HCT116 (cell line): ENCODE data around the gene MPV17. TPM values are rescaled to one million over a fixed set of nuclear protein-coding genes. Genes with fewer than 3 reads are reported as not detected.

Experiments
- ATAC-seq: fragments of 200-7000 bp; cut with Tn5 transposase; 2 replicates; pipeline ENCODE4 v1.9.1; 2020; ENCODE audit warnings: mild to moderate bottlenecking, moderate library complexity
- BruUV-seq: library from RNA; stranded (reverse); fragments of 400-500 nt; replicated peaks from 2 replicates; lab custom pipeline; 2021; lab: Mats Ljungman, UMichigan
- CTCF ChIA-PET: fragments of 300-600 bp; sonication (Branson Sonifier 250); formaldehyde crosslinking; loops from one replicate; lab custom pipeline; 2021; ENCODE audit warnings: antibody characterized with exemption; lab: Charles Lee
- POLR2A ChIA-PET: fragments of 300-600, 350-600 bp; sonication (Branson Sonifier 250); formaldehyde crosslinking; loops from one replicate; lab custom pipeline; 2021; ENCODE audit warnings: antibody characterized with exemption; lab: Charles Lee
- RAD21 ChIA-PET, 2 experiments: fragments of 300-600 bp; sonication (Branson Sonifier 250); formaldehyde crosslinking; loops; one replicate each; lab custom pipeline; 2023; ENCODE audit warnings: low total read pairs in 2 of 2; ENCODE audit not compliant: uncharacterized antibody in 2 of 2, unreplicated experiment in 2 of 2, low non-redundant PET in 1 of 2; lab: Charles Lee
- DNase-seq: peaks from one replicate; pipeline ENCODE4 v3.0.0-alpha.2; 2010; ENCODE audit warnings: low read depth, low spot score
- H2AFZ ChIP-seq: fragments of 200-600 bp; shearing (Covaris generic), sonication (generic); 2 replicates; pipeline ENCODE4 v1.6.1; 2017; ENCODE audit warnings: low read depth, mixed run types, mixed read lengths, antibody characterized with exemption, low read length; ENCODE audit not compliant: poor library complexity, severe bottlenecking
- H3K27ac ChIP-seq: 2 replicates; pipeline ENCODE4 v1.5.1; 2012; ENCODE audit warnings: low read depth, low read length
- H3K27me3 ChIP-seq: fragments of 200-600 bp; sonication (generic); 2 replicates; pipeline ENCODE4 v1.6.1; 2016; ENCODE audit warnings: mixed run types, low read length, mixed read lengths; ENCODE audit not compliant: insufficient read depth
- H3K36me3 ChIP-seq, 2 experiments: fragments of 200-500 bp in 1 of 2; fragments of 200-600 bp in 1 of 2; sonication (Bioruptor generic) in 1 of 2; sonication (generic) in 1 of 2; 2 replicates each; pipeline versions ENCODE4 v1.5.1 to v1.6.1; 2014 to 2016; ENCODE audit warnings: low read length in 2 of 2, inconsistent platforms in 1 of 2, mixed read lengths in 1 of 2, mixed run types in 1 of 2; ENCODE audit not compliant: insufficient read depth in 2 of 2, control insufficient read depth in 1 of 2
- H3K4me1 ChIP-seq, 2 experiments: fragments of 200-600 bp in 1 of 2; sonication (generic) in 1 of 2; 2 replicates each; pipeline versions ENCODE4 v1.5.1 to v1.6.1; 2012 to 2017; ENCODE audit warnings: low read length in 2 of 2, inconsistent platforms in 1 of 2, mild to moderate bottlenecking in 1 of 2, mixed read lengths in 1 of 2, mixed run types in 1 of 2, moderate library complexity in 1 of 2; ENCODE audit not compliant: insufficient read depth in 2 of 2, control insufficient read depth in 1 of 2
- H3K4me2 ChIP-seq: fragments of 200-600 bp; sonication (generic); 2 replicates; pipeline ENCODE4 v1.6.1; 2017; ENCODE audit warnings: mixed run types, low read length, mixed read lengths
- H3K4me3 ChIP-seq, 2 experiments: fragments of 200-600 bp in 1 of 2; sonication (generic) in 1 of 2; replicated peaks in 1 of 2; 2 replicates each; pipeline ENCODE4 v1.5.1; 2011 to 2016; ENCODE audit warnings: low read length in 2 of 2, control low read depth in 1 of 2, low read depth in 1 of 2, mild to moderate bottlenecking in 1 of 2, mixed read lengths in 1 of 2, mixed run types in 1 of 2
- H3K79me2 ChIP-seq: fragments of 200-600 bp; sonication (generic); 2 replicates; pipeline ENCODE4 v1.6.1; 2017; ENCODE audit warnings: mild to moderate bottlenecking, mixed run types, low read length, moderate library complexity, mixed read lengths; ENCODE audit not compliant: insufficient read depth
- H3K9ac ChIP-seq: fragments of 200-600 bp; sonication (generic); 2 replicates; pipeline ENCODE4 v1.6.1; 2016; ENCODE audit warnings: low read length, mixed read lengths
- H3K9me2 ChIP-seq: fragments of 200-600 bp; sonication (generic), shearing (Covaris generic); 2 replicates; pipeline ENCODE4 v1.6.1; 2017; ENCODE audit warnings: mixed run types, mild to moderate bottlenecking, moderate library complexity; ENCODE audit not compliant: insufficient read depth
- H3K9me3 ChIP-seq, 2 experiments: fragments of 200-500 bp in 1 of 2; fragments of 200-600 bp in 1 of 2; sonication (Bioruptor generic) in 1 of 2; sonication (generic) in 1 of 2; 2 replicates each; pipeline ENCODE4 v1.6.1; 2014 to 2017; ENCODE audit warnings: low read length in 2 of 2, mixed read lengths in 2 of 2, inconsistent platforms in 1 of 2, low read depth in 1 of 2, mild to moderate bottlenecking in 1 of 2, mixed run types in 1 of 2, moderate library complexity in 1 of 2; ENCODE audit not compliant: control insufficient read depth in 1 of 2, insufficient read depth in 1 of 2
- H4K20me1 ChIP-seq: fragments of 200-600 bp; sonication (generic), shearing (Covaris generic); 2 replicates; pipeline ENCODE4 v1.6.1; 2017; ENCODE audit warnings: mixed run types, mild to moderate bottlenecking, moderate library complexity; ENCODE audit not compliant: insufficient read depth
- CBX3 ChIP-seq: IDR thresholded peaks from 2 replicates; pipeline ENCODE4 v1.6.1; 2012; ENCODE audit warnings: low read depth
- CEBPB ChIP-seq: IDR thresholded peaks from 2 replicates; pipeline ENCODE4 v1.6.1; 2012; ENCODE audit warnings: low read depth
- EGR1 ChIP-seq: IDR thresholded peaks from 2 replicates; pipeline ENCODE4 v1.6.1; 2012; ENCODE audit warnings: low read depth
- ELF1 ChIP-seq: IDR thresholded peaks from 2 replicates; pipeline ENCODE4 v1.6.1; 2012; ENCODE audit warnings: low read depth, borderline replicate concordance
- EZH2phosphoT487 ChIP-seq: fragments of 200-600 bp; IDR thresholded peaks from 2 replicates; pipeline ENCODE4 v1.6.1; 2018; ENCODE audit warnings: antibody characterized with exemption, borderline replicate concordance
- JUND ChIP-seq: IDR thresholded peaks from 2 replicates; pipeline ENCODE4 v1.6.1; 2012
- POLR2A ChIP-seq: IDR thresholded peaks from 2 replicates; pipeline ENCODE4 v1.7.0; 2011; ENCODE audit warnings: borderline replicate concordance; ENCODE audit not compliant: insufficient read depth, insufficient read length; ENCODE audit errors: extremely low read depth
- RAD21 ChIP-seq: IDR thresholded peaks from 2 replicates; pipeline ENCODE4 v1.6.1; 2012; ENCODE audit warnings: low read depth, mild to moderate bottlenecking
- SIN3A ChIP-seq: IDR thresholded peaks from 2 replicates; pipeline ENCODE4 v1.6.1; 2012; ENCODE audit warnings: low read depth
- SP1 ChIP-seq: IDR thresholded peaks from 2 replicates; pipeline ENCODE4 v1.6.1; 2012; ENCODE audit warnings: low read depth
- SRF ChIP-seq: IDR thresholded peaks from 2 replicates; pipeline ENCODE4 v1.6.1; 2012; ENCODE audit warnings: low read depth
- TCF7L2 ChIP-seq: IDR thresholded peaks from 2 replicates; pipeline ENCODE4 v1.7.0; 2011; ENCODE audit warnings: borderline replicate concordance, inconsistent platforms; ENCODE audit not compliant: insufficient read depth, insufficient read length; ENCODE audit errors: extremely low read depth
- YY1 ChIP-seq: IDR thresholded peaks from 2 replicates; pipeline ENCODE4 v1.6.1; 2011; ENCODE audit warnings: low read length, low read depth, moderate library complexity, mild to moderate bottlenecking; ENCODE audit not compliant: insufficient replicate concordance; ENCODE audit errors: extremely low read depth
- intact Hi-C: fragments of 100-400 bp; cut with micrococcal nuclease; formaldehyde crosslinking; loops from 2 replicates; pipeline ENCODE4 v1.10.0; 2022
- total RNA-seq: library from RNA; stranded (reverse); gene quantifications from one replicate; pipeline ENCODE4 v1.2.1, GENCODE V29; 2021; ENCODE audit not compliant: unreplicated experiment
- TF ChIP-seq, protein P1 (sequence below): IDR thresholded peaks from 2 replicates; pipeline ENCODE4 v1.6.1; 2012
- TF ChIP-seq, protein P2 (sequence below): IDR thresholded peaks from 2 replicates; pipeline ENCODE4 v1.6.1; 2012; ENCODE audit warnings: low read depth
- TF ChIP-seq, protein P3 (sequence below): IDR thresholded peaks from 2 replicates; pipeline ENCODE4 v1.6.1; 2012

The MPV17 gene
- total RNA-seq, 1 experiment from 2014 or later: 55.4 TPM

DNA sequence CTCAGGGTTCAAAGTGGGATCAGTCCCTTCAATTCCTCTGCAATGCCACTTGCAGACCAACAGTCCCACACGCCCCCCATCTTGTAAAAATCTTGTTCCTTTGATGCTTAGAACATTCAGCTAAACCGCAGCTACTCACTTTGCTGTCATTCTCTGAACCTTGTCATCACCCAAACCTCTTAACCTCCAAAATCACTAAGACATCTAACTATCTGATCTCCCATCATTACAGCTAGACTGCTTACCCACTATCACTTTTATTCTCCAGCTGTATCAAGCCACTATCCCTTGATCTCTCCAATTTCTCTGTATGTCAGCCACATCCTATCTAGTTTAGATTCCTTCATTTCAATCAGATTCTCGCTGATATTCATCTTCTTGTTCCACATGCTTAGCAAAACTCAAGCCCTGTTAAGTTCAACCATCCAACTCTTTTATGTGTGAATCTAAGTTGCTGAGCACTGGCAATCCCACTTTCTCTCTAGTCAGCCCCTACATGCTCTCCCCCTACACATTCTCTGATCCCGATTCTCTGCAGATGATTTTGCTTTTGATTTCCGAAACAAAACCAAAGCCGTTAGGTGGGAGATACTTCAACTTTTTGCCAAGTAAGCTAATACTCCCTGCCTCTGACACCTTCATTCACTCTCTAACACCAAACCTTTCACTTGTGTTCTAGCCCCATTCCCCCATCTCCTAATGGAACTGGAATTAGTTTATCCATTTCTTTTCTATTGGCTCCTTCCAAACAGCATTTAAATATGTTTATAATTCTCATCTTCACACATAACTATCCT is 29.1 kb upstream of the MPV17 start:
- CTCF ChIA-PET: no interaction called here
- Histone ChIP-seq H3K79me2 (peaks cover 92% of the 10 kb centered on the region), H3K4me2 (no peak overlapping the region), H3K4me1 (peaks cover 10 to 20% of the 10 kb centered on the region in 2 experiments), H3K9me2 (no peaks in the 10 kb centered on the region), H3K27me3 (no peaks in the 10 kb centered on the region), H3K9ac (no peak overlapping the region), H3K4me3 (no peak overlapping the region), H3K27ac (no peak overlapping the region), H2AFZ (no peak overlapping the region), H3K36me3 (no peaks in the 10 kb centered on the region), H3K9me3 (no peaks in the 10 kb centered on the region), H4K20me1 (no peaks in the 10 kb centered on the region)
- DNase-seq (no peak), ATAC-seq (no peak)
- TF ChIP-seq, protein P1, sequence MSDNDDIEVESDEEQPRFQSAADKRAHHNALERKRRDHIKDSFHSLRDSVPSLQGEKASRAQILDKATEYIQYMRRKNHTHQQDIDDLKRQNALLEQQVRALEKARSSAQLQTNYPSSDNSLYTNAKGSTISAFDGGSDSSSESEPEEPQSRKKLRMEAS: no peak
- TF ChIP-seq EGR1: no peak
- no peak for TF ChIP-seq SIN3A
- TF ChIP-seq CEBPB: no peak
- no peak for TF ChIP-seq EZH2phosphoT487
- TF ChIP-seq RAD21: no peak
- TF ChIP-seq CBX3: no peak
- no peak for TF ChIP-seq SRF
- TF ChIP-seq TCF7L2: no peak
- POLR2A ChIA-PET: interaction anchor here (0.8 kb wide), 1 partner anchor 16 kb away, joined by 3 read pairs; no protein-coding TSS in a partner anchor
- RAD21 ChIA-PET: no interaction called here
- no TSS peak for BruUV-seq
- intact Hi-C loops: no loop called here

DNA sequence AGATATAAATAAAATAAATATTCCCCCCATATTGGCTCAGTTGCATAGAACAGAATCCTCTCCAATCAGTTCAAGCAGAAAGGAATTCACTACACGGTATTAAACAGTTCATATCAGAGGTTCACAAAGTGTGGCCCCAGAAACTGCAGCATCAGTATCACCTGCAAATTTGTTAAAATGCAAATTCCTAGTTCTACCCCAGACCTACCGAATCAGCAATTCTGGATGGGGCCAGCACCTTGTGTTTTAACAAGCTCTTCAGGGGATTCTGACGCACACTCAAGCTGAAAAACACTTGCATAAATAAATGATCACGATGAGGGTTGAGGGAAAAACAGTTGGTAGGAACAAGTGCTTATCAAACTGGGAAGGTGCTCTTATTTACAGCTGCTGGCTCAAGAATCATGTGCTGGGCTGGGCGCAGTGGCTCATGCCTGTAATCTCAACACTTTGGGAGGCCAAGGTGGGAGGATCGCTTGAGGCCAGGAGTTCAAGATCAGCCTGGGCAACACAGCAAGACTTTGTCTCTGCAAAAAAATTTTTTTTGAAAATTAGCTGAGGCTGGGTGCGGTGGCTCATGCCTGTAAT is 27.3 kb upstream of the MPV17 start:
- ChIA-PET RAD21 (no interaction called here), POLR2A (no interaction called here), CTCF (no interaction called here)
- no peak overlapping the region for H3K4me3 ChIP-seq
- no TSS peak for BruUV-seq
- no peaks in the 10 kb centered on the region for H3K36me3 ChIP-seq
- intact Hi-C loops: no loop called here
- no peak overlapping the region for H2AFZ ChIP-seq
- TF ChIP-seq EGR1: no peak
- TF ChIP-seq, protein P1: no peak
- TF ChIP-seq, protein P2, sequence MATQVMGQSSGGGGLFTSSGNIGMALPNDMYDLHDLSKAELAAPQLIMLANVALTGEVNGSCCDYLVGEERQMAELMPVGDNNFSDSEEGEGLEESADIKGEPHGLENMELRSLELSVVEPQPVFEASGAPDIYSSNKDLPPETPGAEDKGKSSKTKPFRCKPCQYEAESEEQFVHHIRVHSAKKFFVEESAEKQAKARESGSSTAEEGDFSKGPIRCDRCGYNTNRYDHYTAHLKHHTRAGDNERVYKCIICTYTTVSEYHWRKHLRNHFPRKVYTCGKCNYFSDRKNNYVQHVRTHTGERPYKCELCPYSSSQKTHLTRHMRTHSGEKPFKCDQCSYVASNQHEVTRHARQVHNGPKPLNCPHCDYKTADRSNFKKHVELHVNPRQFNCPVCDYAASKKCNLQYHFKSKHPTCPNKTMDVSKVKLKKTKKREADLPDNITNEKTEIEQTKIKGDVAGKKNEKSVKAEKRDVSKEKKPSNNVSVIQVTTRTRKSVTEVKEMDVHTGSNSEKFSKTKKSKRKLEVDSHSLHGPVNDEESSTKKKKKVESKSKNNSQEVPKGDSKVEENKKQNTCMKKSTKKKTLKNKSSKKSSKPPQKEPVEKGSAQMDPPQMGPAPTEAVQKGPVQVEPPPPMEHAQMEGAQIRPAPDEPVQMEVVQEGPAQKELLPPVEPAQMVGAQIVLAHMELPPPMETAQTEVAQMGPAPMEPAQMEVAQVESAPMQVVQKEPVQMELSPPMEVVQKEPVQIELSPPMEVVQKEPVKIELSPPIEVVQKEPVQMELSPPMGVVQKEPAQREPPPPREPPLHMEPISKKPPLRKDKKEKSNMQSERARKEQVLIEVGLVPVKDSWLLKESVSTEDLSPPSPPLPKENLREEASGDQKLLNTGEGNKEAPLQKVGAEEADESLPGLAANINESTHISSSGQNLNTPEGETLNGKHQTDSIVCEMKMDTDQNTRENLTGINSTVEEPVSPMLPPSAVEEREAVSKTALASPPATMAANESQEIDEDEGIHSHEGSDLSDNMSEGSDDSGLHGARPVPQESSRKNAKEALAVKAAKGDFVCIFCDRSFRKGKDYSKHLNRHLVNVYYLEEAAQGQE: no peak
- TF ChIP-seq JUND: no peak
- TF ChIP-seq YY1: no peak
- no peak for TF ChIP-seq SP1
- TF ChIP-seq TCF7L2: no peak
- TF ChIP-seq POLR2A: no peak
- TF ChIP-seq ELF1: no peak
- no peak for TF ChIP-seq CEBPB
- TF ChIP-seq, protein P3, sequence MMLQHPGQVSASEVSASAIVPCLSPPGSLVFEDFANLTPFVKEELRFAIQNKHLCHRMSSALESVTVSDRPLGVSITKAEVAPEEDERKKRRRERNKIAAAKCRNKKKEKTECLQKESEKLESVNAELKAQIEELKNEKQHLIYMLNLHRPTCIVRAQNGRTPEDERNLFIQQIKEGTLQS: no peak
- TF ChIP-seq CBX3: no peak
- DNase-seq (no peak), ATAC-seq (no peak)
- H3K27ac ChIP-seq: no peak overlapping the region
- no peaks in the 10 kb centered on the region for H3K9me2 ChIP-seq
- peaks cover 8 to 13% of the 10 kb centered on the region in 2 experiments for H3K4me1 ChIP-seq
- no peaks in the 10 kb centered on the region for H4K20me1 ChIP-seq
- H3K9me3 ChIP-seq: no peaks in the 10 kb centered on the region
- H3K27me3 ChIP-seq: no peaks in the 10 kb centered on the region
- no peak overlapping the region for H3K9ac ChIP-seq
- H3K4me2 ChIP-seq: no peak overlapping the region
- H3K79me2 ChIP-seq: peaks cover 95% of the 10 kb centered on the region
